Keratinocyte (primary cell): ENCODE results near the gene OGFRL1.

Source experiments
- EZH2 ChIP-seq: IDR thresholded peaks from one replicate; pipeline ENCODE4 v1.6.1; 2012; ENCODE audit warnings: inconsistent platforms, mild to moderate bottlenecking, low read length, moderate library complexity
- TF ChIP-seq, protein P1 (sequence below), 3 experiments: IDR thresholded peaks in 1 of 3; conservative IDR thresholded peaks in 1 of 3; optimal IDR thresholded peaks in 1 of 3; 2 replicates in 2 of 3; 3 replicates in 1 of 3; pipeline versions ENCODE3 to v1.5.1; 2011; ENCODE audit warnings: low read length in 3 of 3, mild to moderate bottlenecking in 3 of 3, moderate library complexity in 2 of 3, control low read depth in 1 of 3, inconsistent platforms in 1 of 3; ENCODE audit not compliant: insufficient read depth in 2 of 3; ENCODE audit errors: extremely low read depth in 1 of 3

GRCh38 chr6:71268735-71269437 lies 19.7 kb upstream of the OGFRL1 start:
- TF ChIP-seq, protein P1, sequence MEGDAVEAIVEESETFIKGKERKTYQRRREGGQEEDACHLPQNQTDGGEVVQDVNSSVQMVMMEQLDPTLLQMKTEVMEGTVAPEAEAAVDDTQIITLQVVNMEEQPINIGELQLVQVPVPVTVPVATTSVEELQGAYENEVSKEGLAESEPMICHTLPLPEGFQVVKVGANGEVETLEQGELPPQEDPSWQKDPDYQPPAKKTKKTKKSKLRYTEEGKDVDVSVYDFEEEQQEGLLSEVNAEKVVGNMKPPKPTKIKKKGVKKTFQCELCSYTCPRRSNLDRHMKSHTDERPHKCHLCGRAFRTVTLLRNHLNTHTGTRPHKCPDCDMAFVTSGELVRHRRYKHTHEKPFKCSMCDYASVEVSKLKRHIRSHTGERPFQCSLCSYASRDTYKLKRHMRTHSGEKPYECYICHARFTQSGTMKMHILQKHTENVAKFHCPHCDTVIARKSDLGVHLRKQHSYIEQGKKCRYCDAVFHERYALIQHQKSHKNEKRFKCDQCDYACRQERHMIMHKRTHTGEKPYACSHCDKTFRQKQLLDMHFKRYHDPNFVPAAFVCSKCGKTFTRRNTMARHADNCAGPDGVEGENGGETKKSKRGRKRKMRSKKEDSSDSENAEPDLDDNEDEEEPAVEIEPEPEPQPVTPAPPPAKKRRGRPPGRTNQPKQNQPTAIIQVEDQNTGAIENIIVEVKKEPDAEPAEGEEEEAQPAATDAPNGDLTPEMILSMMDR (optimal IDR thresholded peaks at IDR 0.05 in 1 of 3, IDR thresholded peaks at IDR 0.05 in 1 of 3, conservative IDR thresholded peaks at IDR 0.05 in 1 of 3; ENCODE audit: extremely low read depth in 1 of 3, insufficient read depth in 2 of 3, low read length in 3 of 3), result no peak
- no peak for TF ChIP-seq EZH2
